Neural progenitor cell (in vitro differentiated cells): ENCODE measurements around the gene HMX3. TPM values are rescaled to one million over a fixed set of nuclear protein-coding genes. Genes with fewer than 3 reads are reported as not detected.
"Not testable (repeated sequence)": the region's sequence is repeated elsewhere in the genome, so short reads cannot be mapped to it uniquely, and the experiment has no call there.

Source experiments
- DNase-seq: peaks from one replicate; pipeline ENCODE4 v3.0.0-alpha.2; 2016; ENCODE audit warnings: low spot score
- H2AFZ ChIP-seq: fragments of 200-600 bp; sonication (generic); replicated peaks from 2 replicates; pipeline ENCODE4 v1.6.1; 2016; ENCODE audit warnings: antibody characterized with exemption
- H3F3A ChIP-seq: fragments of 200-600 bp; sonication (generic); 2 replicates; pipeline ENCODE4 v1.6.1; 2016; ENCODE audit warnings: antibody characterized with exemption, low read depth
- H3K27ac ChIP-seq: fragments of 200-600 bp; sonication (generic); 2 replicates; pipeline ENCODE4 v1.5.1; 2016; ENCODE audit warnings: mild to moderate bottlenecking
- H3K27me3 ChIP-seq: fragments of 200-600 bp; sonication (generic); 2 replicates; pipeline ENCODE4 v1.6.1; 2016; ENCODE audit warnings: mild to moderate bottlenecking, moderate library complexity
- H3K36me3 ChIP-seq: fragments of 200-600 bp; sonication (generic); 2 replicates; pipeline ENCODE4 v1.5.1; 2016
- H3K4me1 ChIP-seq: fragments of 200-600 bp; sonication (generic); 2 replicates; pipeline ENCODE4 v1.6.1; 2016; ENCODE audit warnings: mixed run types
- H3K4me2 ChIP-seq: fragments of 200-600 bp; sonication (generic); 2 replicates; pipeline ENCODE4 v1.6.1; 2016
- H3K4me3 ChIP-seq: fragments of 200-600 bp; sonication (generic); 2 replicates; pipeline ENCODE4 v1.5.1; 2016
- H3K79me2 ChIP-seq: fragments of 200-600 bp; sonication (generic); 2 replicates; pipeline ENCODE4 v1.6.1; 2016; ENCODE audit warnings: low read depth
- H3K9ac ChIP-seq: fragments of 200-600 bp; sonication (generic); 2 replicates; pipeline ENCODE4 v1.6.1; 2016
- H3K9me3 ChIP-seq: fragments of 200-600 bp; sonication (generic); 2 replicates; pipeline ENCODE4 v1.5.1; 2016; ENCODE audit warnings: low read depth
- H4K20me1 ChIP-seq: fragments of 200-600 bp; sonication (generic); 2 replicates; pipeline ENCODE4 v1.6.1; 2016; ENCODE audit warnings: low read depth
- H3K27ac Mint-ChIP-seq: 3 replicates; pipeline ENCODE4 v1.8.0; 2021; ENCODE audit warnings: mixed read lengths
- H3K27me3 Mint-ChIP-seq: 2 replicates; pipeline ENCODE4 v1.8.0; 2022; ENCODE audit warnings: low read depth, mild to moderate bottlenecking, inconsistent platforms, moderate library complexity, mixed read lengths; ENCODE audit not compliant: insufficient read depth
- H3K36me3 Mint-ChIP-seq: 3 replicates; pipeline ENCODE4 v1.8.0; 2021; ENCODE audit warnings: mixed read lengths
- H3K4me1 Mint-ChIP-seq: 3 replicates; pipeline ENCODE4 v1.8.0; 2021; ENCODE audit warnings: mixed read lengths
- H3K4me3 Mint-ChIP-seq: 3 replicates; pipeline ENCODE4 v1.8.0; 2021; ENCODE audit warnings: mild to moderate bottlenecking, moderate library complexity, mixed read lengths
- H3K9me3 Mint-ChIP-seq: 3 replicates; pipeline ENCODE4 v1.8.0; 2020; ENCODE audit warnings: mixed read lengths
- CTCF ChIP-seq: fragments of 200-600 bp; sonication (generic); IDR thresholded peaks from 2 replicates; pipeline ENCODE4 v1.5.1; 2017; ENCODE audit warnings: antibody characterized with exemption, mild to moderate bottlenecking
- EZH2 ChIP-seq: fragments of 200-600 bp; sonication (generic); IDR thresholded peaks from 2 replicates; pipeline ENCODE4 v1.6.1; 2017; ENCODE audit warnings: antibody characterized with exemption, mild to moderate bottlenecking, moderate library complexity
- EZH2phosphoT487 ChIP-seq: fragments of 200-600 bp; sonication (generic); IDR thresholded peaks from 2 replicates; pipeline ENCODE4 v1.6.1; 2017; ENCODE audit warnings: antibody characterized with exemption
- total RNA-seq: library from RNA; depleted of rRNA; stranded (reverse); fragments of >200 nt; gene quantifications from 2 replicates; pipeline ENCODE4 v1.2.3, GENCODE V29; 2015; ENCODE audit warnings: low replicate concordance

Gene HMX3
- total RNA-seq, 1 donor from 2014 or later = not detected

GRCh38 chr10:123166618-123167017 lies 30.8 kb downstream of the HMX3 start:
- Histone ChIP-seq H3K36me3 (peaks cover 27% of the 10 kb centered on the region), H2AFZ (no peak overlapping the region), H3K79me2 (peaks cover 50% of the 10 kb centered on the region), H3K9ac (no peak overlapping the region), H3K9me3 (no peaks in the 10 kb centered on the region), H3K27ac (no peak overlapping the region), H4K20me1 (peaks cover 44% of the 10 kb centered on the region), H3K4me2 (no peak overlapping the region), H3K4me3 (no peak overlapping the region), H3K4me1 (no peaks in the 10 kb centered on the region), H3K27me3 (no peaks in the 10 kb centered on the region), H3F3A (peaks cover 15% of the 10 kb centered on the region)
- H3K9me3 Mint-ChIP-seq = no peaks in the 10 kb centered on the region
- H3K4me3 Mint-ChIP-seq = no peak overlapping the region
- H3K4me1 Mint-ChIP-seq = no peaks in the 10 kb centered on the region
- H3K36me3 Mint-ChIP-seq = peaks cover 24% of the 10 kb centered on the region
- H3K27ac Mint-ChIP-seq = no peak overlapping the region
- DNase-seq = no peak
- no peaks in the 10 kb centered on the region for H3K27me3 Mint-ChIP-seq
- no peak for TF ChIP-seq CTCF
- TF ChIP-seq EZH2 = no peak
- TF ChIP-seq EZH2phosphoT487 = no peak

GRCh38 chr10:123170961-123171360 lies 35.2 kb downstream of the HMX3 start:
- Histone ChIP-seq H4K20me1 (peaks cover 12% of the 10 kb centered on the region), H3K79me2 (peaks cover 23% of the 10 kb centered on the region), H3K9me3 (no peaks in the 10 kb centered on the region), H3K4me1 (no peaks in the 10 kb centered on the region), H3F3A (no peaks in the 10 kb centered on the region), H3K9ac (no peak overlapping the region), H3K4me3 (no peak overlapping the region), H3K27me3 (no peaks in the 10 kb centered on the region), H3K27ac (no peak overlapping the region), H2AFZ (no peak overlapping the region), H3K4me2 (no peak overlapping the region), H3K36me3 (no peaks in the 10 kb centered on the region)
- TF ChIP-seq EZH2phosphoT487 (no peak), EZH2 (no peak), CTCF (no peak)
- H3K36me3 Mint-ChIP-seq = peaks cover 14% of the 10 kb centered on the region
- no peak overlapping the region for H3K27ac Mint-ChIP-seq
- H3K4me1 Mint-ChIP-seq = no peaks in the 10 kb centered on the region
- no peaks in the 10 kb centered on the region for H3K9me3 Mint-ChIP-seq
- no peak for DNase-seq
- no peak overlapping the region for H3K4me3 Mint-ChIP-seq
- peaks cover 2% of the 10 kb centered on the region for H3K27me3 Mint-ChIP-seq

- not testable (repeated sequence) for H3K4me2 ChIP-seq, H3K36me3 ChIP-seq, H3K4me3 ChIP-seq, H3K27me3 Mint-ChIP-seq, H2AFZ ChIP-seq, H3K27ac ChIP-seq, H3K27me3 ChIP-seq, DNase-seq, H3K27ac Mint-ChIP-seq, H3K9me3 ChIP-seq, H4K20me1 ChIP-seq, H3K4me1 ChIP-seq, H3F3A ChIP-seq, H3K9ac ChIP-seq, H3K9me3 Mint-ChIP-seq, H3K4me1 Mint-ChIP-seq, H3K4me3 Mint-ChIP-seq
- peaks cover 19% of the 10 kb centered on the region for H3K79me2 ChIP-seq
- H3K36me3 Mint-ChIP-seq = peaks cover 16% of the 10 kb centered on the region
Measured at GRCh38 chr10:123171616-123172015, 35.8 kb downstream of the HMX3 start.

GRCh38 chr10:123175389-123176387 lies 39.9 kb downstream of the HMX3 start:
- H3K36me3 ChIP-seq = peaks cover 4% of the 10 kb centered on the region
- H3K9ac ChIP-seq = no peak overlapping the region
- H3K27me3 ChIP-seq = no peaks in the 10 kb centered on the region
- H3K36me3 Mint-ChIP-seq = peaks cover 22% of the 10 kb centered on the region
- H3K4me2 ChIP-seq = no peak overlapping the region
- no peaks in the 10 kb centered on the region for H3K9me3 Mint-ChIP-seq
- no peak for DNase-seq
- no peaks in the 10 kb centered on the region for H3F3A ChIP-seq
- no peak overlapping the region for H3K27ac Mint-ChIP-seq
- peaks cover 2% of the 10 kb centered on the region for H3K27me3 Mint-ChIP-seq
- H3K27ac ChIP-seq = no peak overlapping the region
- no peaks in the 10 kb centered on the region for H4K20me1 ChIP-seq
- no peaks in the 10 kb centered on the region for H3K9me3 ChIP-seq
- H3K4me1 Mint-ChIP-seq = no peaks in the 10 kb centered on the region
- H3K4me3 Mint-ChIP-seq = no peak overlapping the region
- peaks cover 7% of the 10 kb centered on the region for H3K79me2 ChIP-seq
- H2AFZ ChIP-seq = no peak overlapping the region
- H3K4me3 ChIP-seq = no peak overlapping the region
- H3K4me1 ChIP-seq = no peaks in the 10 kb centered on the region
- TF ChIP-seq EZH2 = no peak
- TF ChIP-seq CTCF = no peak
- no peak for TF ChIP-seq EZH2phosphoT487

GRCh38 chr10:123178390-123178789 lies 42.6 kb downstream of the HMX3 start:
- H2AFZ ChIP-seq, H3K27ac ChIP-seq, H3K27ac Mint-ChIP-seq, H3K9ac ChIP-seq, H3K4me3 Mint-ChIP-seq, DNase-seq, H3K27me3 Mint-ChIP-seq, H3K4me3 ChIP-seq, H3K36me3 ChIP-seq, H4K20me1 ChIP-seq, H3K4me1 ChIP-seq, H3K9me3 ChIP-seq, H3K4me1 Mint-ChIP-seq, H3K79me2 ChIP-seq, H3K9me3 Mint-ChIP-seq, H3K4me2 ChIP-seq, H3F3A ChIP-seq, H3K27me3 ChIP-seq: not testable (repeated sequence)
- peaks cover 24% of the 10 kb centered on the region for H3K36me3 Mint-ChIP-seq
